B cell (primary cell): ENCODE measurements around the gene CYP4F11. TPM values are rescaled to one million over a fixed set of nuclear protein-coding genes. Genes with fewer than 3 reads are reported as not detected.

Experiments used
- ATAC-seq: fragments of 200-7000 bp; cut with Tn5 transposase; one replicate; pipeline ENCODE4 v1.10.0; 2021; ENCODE audit warnings: low read depth, mild to moderate bottlenecking, moderate number of reproducible peaks, moderate library complexity
- CTCF ChIA-PET: fragments of 350-600 bp; sonication (Branson Sonifier 250); formaldehyde crosslinking; loops from one replicate; lab custom pipeline; 2021; ENCODE audit warnings: antibody characterized with exemption, inconsistent platforms; lab: Charles Lee
- POLR2A ChIA-PET: fragments of 350-600 bp; sonication (Branson Sonifier 250); formaldehyde crosslinking; loops from one replicate; lab custom pipeline; 2021; ENCODE audit warnings: antibody characterized with exemption; lab: Charles Lee
- DNase-seq: peaks from one replicate; pipeline ENCODE4 v3.0.0; 2013
- H2AFZ ChIP-seq: 2 replicates; pipeline ENCODE4 v1.6.1; 2012; ENCODE audit warnings: mild to moderate bottlenecking, low read depth, low read length; ENCODE audit not compliant: insufficient read depth, poor library complexity, severe bottlenecking
- H3K27ac ChIP-seq, 2 donors: 1 replicate in 1 of 2; 2 replicates in 1 of 2; pipeline ENCODE4 v1.5.1; 2012 to 2013; ENCODE audit warnings: low read length in 2 of 2, mild to moderate bottlenecking in 2 of 2, moderate library complexity in 1 of 2
- H3K27me3 ChIP-seq, 4 experiments: fragments of 200-600 bp in 1 of 4; sonication (generic) in 1 of 4; replicated peaks in 1 of 4; 1 replicate in 2 of 4; 2 replicates in 2 of 4; pipeline versions ENCODE4 v1.6.1 to v1.7.0; 2013 to 2016; ENCODE audit warnings: low read length in 3 of 4, mild to moderate bottlenecking in 2 of 4, mixed read lengths in 1 of 4, moderate library complexity in 1 of 4; ENCODE audit not compliant: insufficient read depth in 4 of 4, control insufficient read depth in 3 of 4; ENCODE audit errors: control extremely low read depth in 1 of 4
- H3K36me3 ChIP-seq, 2 experiments: replicated peaks in 1 of 2; 1 replicate in 1 of 2; 2 replicates in 1 of 2; pipeline versions ENCODE4 v1.6.1 to v1.7.1; 2013; ENCODE audit warnings: low read length in 1 of 2; ENCODE audit not compliant: insufficient read depth in 2 of 2, control insufficient read depth in 1 of 2; ENCODE audit errors: control extremely low read depth in 1 of 2, extremely low read depth in 1 of 2
- H3K4me1 ChIP-seq, 2 donors: fragments of 200-600 bp in 1 of 2; sonication (generic) in 1 of 2; 1 replicate in 1 of 2; 2 replicates in 1 of 2; pipeline versions ENCODE4 v1.5.1 to v1.6.1; 2013 to 2017; ENCODE audit warnings: low read length in 2 of 2; ENCODE audit not compliant: control insufficient read depth in 2 of 2, insufficient read depth in 2 of 2
- H3K4me2 ChIP-seq: replicated peaks from 2 replicates; pipeline ENCODE3; 2012; ENCODE audit warnings: mild to moderate bottlenecking, low read depth, low read length; ENCODE audit not compliant: poor library complexity, severe bottlenecking
- H3K4me3 ChIP-seq, 5 experiments: fragments of 200-600 bp in 1 of 5; sonication (generic) in 1 of 5; 1 replicate in 3 of 5; 2 replicates in 2 of 5; pipeline versions ENCODE4 v1.5.1 to v1.7.0; 2011 to 2016; ENCODE audit warnings: low read length in 4 of 5, mild to moderate bottlenecking in 4 of 5, low read depth in 2 of 5, control low read depth in 1 of 5, moderate library complexity in 1 of 5; ENCODE audit not compliant: insufficient read depth in 1 of 5; ENCODE audit errors: control extremely low read depth in 1 of 5, extremely low read depth in 1 of 5
- H3K79me2 ChIP-seq: fragments of 200-600 bp; sonication (generic); one replicate; pipeline ENCODE4 v1.6.0; 2016; ENCODE audit warnings: low read length; ENCODE audit not compliant: control insufficient read depth, insufficient read depth
- H3K9ac ChIP-seq: fragments of 200-600 bp; sonication (generic); 2 replicates; pipeline ENCODE4 v1.6.1; 2017; ENCODE audit warnings: mild to moderate bottlenecking, low read length, moderate library complexity
- H3K9me3 ChIP-seq, 3 donors: one replicate each; pipeline versions ENCODE4 v1.6.1 to v1.7.1; 2013; ENCODE audit warnings: low read length in 2 of 3; ENCODE audit not compliant: control insufficient read depth in 2 of 3, insufficient read depth in 1 of 3; ENCODE audit errors: control extremely low read depth in 1 of 3
- H4K20me1 ChIP-seq: 2 replicates; pipeline ENCODE4 v1.6.0; 2012; ENCODE audit warnings: mild to moderate bottlenecking, low read length; ENCODE audit not compliant: insufficient read depth, control insufficient read depth, poor library complexity, severe bottlenecking
- H3K27ac Mint-ChIP-seq: one replicate; pipeline ENCODE4 v1.8.0; 2021; ENCODE audit warnings: mixed read lengths
- H3K27me3 Mint-ChIP-seq: one replicate; pipeline ENCODE4 v1.8.0; 2021; ENCODE audit warnings: mixed read lengths
- H3K4me1 Mint-ChIP-seq: one replicate; pipeline ENCODE4 v1.8.0; 2021; ENCODE audit warnings: mixed read lengths
- H3K4me3 Mint-ChIP-seq: one replicate; pipeline ENCODE4 v1.8.0; 2021; ENCODE audit warnings: mixed read lengths
- H3K9me3 Mint-ChIP-seq: one replicate; pipeline ENCODE4 v1.8.0; 2022; ENCODE audit warnings: mixed read lengths; ENCODE audit not compliant: insufficient read depth
- CTCF ChIP-seq: fragments of 200-600 bp; IDR thresholded peaks from one replicate; pipeline ENCODE4 v1.8.0; 2022; ENCODE audit warnings: antibody characterized with exemption, mild to moderate bottlenecking
- EZH2 ChIP-seq: IDR thresholded peaks from 2 replicates; pipeline ENCODE4 v1.6.1; 2012; ENCODE audit warnings: borderline replicate concordance, low read depth, mild to moderate bottlenecking, moderate library complexity, low read length; ENCODE audit not compliant: insufficient read depth, poor library complexity, severe bottlenecking
- WGBS: methylation state at CpG from one replicate; pipeline ENCODE4 v1.1.5; 2013; ENCODE audit warnings: missing lambda C conversion rate; ENCODE audit not compliant: insufficient coverage; 5-methylcytosine and 5-hydroxymethylcytosine counted together
- intact Hi-C: fragments of 100-400 bp; cut with micrococcal nuclease; formaldehyde crosslinking; loops from one replicate; pipeline ENCODE4 v1.10.0; 2022
- polyA plus RNA-seq: library from polyadenylated mRNA; depleted of rRNA; stranded (reverse); fragments of >200 nt; gene quantifications from 2 replicates; pipeline ENCODE4 v1.2.3, GENCODE V29; 2012
- total RNA-seq, 2 donors: library from RNA; stranded (reverse); fragments of 120-200 nt in 1 of 2; gene quantifications; 1 replicate in 1 of 2; 2 replicates in 1 of 2; pipeline versions ENCODE4 v1.2.3 to v1.2.4, GENCODE V29; 2013 to 2022

Gene CYP4F11
- total and polyA plus RNA-seq, 2 donors (not counting 1 experiment from before 2014, with no cell fraction given) = not detected

- POLR2A ChIA-PET = no interaction called here
- Histone ChIP-seq H4K20me1 (no peaks in the 10 kb centered on the region), H2AFZ (no peak overlapping the region), H3K79me2 (no peaks in the 10 kb centered on the region), H3K36me3 (no peaks in the 10 kb centered on the region), H3K4me3 (no peak overlapping the region), H3K9me3 (peaks cover 0 to 10% (median 0%) of the 10 kb centered on the region in 3 donors), H3K4me1 (peaks cover 6 to 9% of the 10 kb centered on the region in 2 donors), H3K4me2 (no peak overlapping the region), H3K27ac (no peak overlapping the region), H3K9ac (no peak overlapping the region), H3K27me3 (peaks cover 0 to 7% (median 0%) of the 10 kb centered on the region in 4 experiments)
- no peaks in the 10 kb centered on the region for H3K9me3 Mint-ChIP-seq
- H3K27me3 Mint-ChIP-seq = peaks cover 20% of the 10 kb centered on the region
- TF ChIP-seq CTCF (no peak), EZH2 (no peak)
- ATAC-seq (no peak), DNase-seq (peak; percentile 36)
- 7% methylated on average over 2 of the region's 3 CpGs for WGBS
- H3K27ac Mint-ChIP-seq = no peak overlapping the region
- CTCF ChIA-PET = interaction anchor here (0.8 to 1.3 kb wide), 2 partner anchors 21 to 240 kb away, joined by 3 to 4 read pairs; no protein-coding TSS in a partner anchor
- H3K4me1 Mint-ChIP-seq = peaks cover 12% of the 10 kb centered on the region
- intact Hi-C loops = no loop called here
- no peak overlapping the region for H3K4me3 Mint-ChIP-seq
These were observed 65.2 kb downstream of the CYP4F11 start for GRCh38 chr19:15869109-15869555.

GRCh38 chr19:15866636-15867035 is 67.7 kb downstream of the CYP4F11 start:
- DNase-seq = no peak
- no peak overlapping the region for H3K4me2 ChIP-seq
- H3K36me3 ChIP-seq = no peaks in the 10 kb centered on the region
- H2AFZ ChIP-seq = no peak overlapping the region
- no peak overlapping the region for H3K4me3 ChIP-seq
- no peak overlapping the region for H3K9ac ChIP-seq
- no peak overlapping the region for H3K27ac ChIP-seq
- H3K4me3 Mint-ChIP-seq = no peak overlapping the region
- H3K27me3 Mint-ChIP-seq = peaks cover 18% of the 10 kb centered on the region
- no peaks in the 10 kb centered on the region for H3K79me2 ChIP-seq
- no peak for TF ChIP-seq CTCF
- no peak for TF ChIP-seq EZH2
- POLR2A ChIA-PET = no interaction called here
- no peak for ATAC-seq
- H4K20me1 ChIP-seq = no peaks in the 10 kb centered on the region
- H3K4me1 ChIP-seq = peaks cover 6 to 7% of the 10 kb centered on the region in 2 donors
- no peaks in the 10 kb centered on the region for H3K9me3 Mint-ChIP-seq
- peaks cover 9% of the 10 kb centered on the region for H3K4me1 Mint-ChIP-seq
- peaks cover 0 to 9% (median 0%) of the 10 kb centered on the region in 3 donors for H3K9me3 ChIP-seq
- no peak overlapping the region for H3K27ac Mint-ChIP-seq
- peaks cover 0 to 10% (median 0%) of the 10 kb centered on the region in 4 experiments for H3K27me3 ChIP-seq
- no CpG with 5 or more reads among the region's 5 CpGs for WGBS
- intact Hi-C loops = no loop called here
- CTCF ChIA-PET = no interaction called here
